ENCODE measurements around the gene CEACAM19. TPM values are rescaled to one million over a fixed set of nuclear protein-coding genes. Genes with fewer than 3 reads are reported as not detected.
A peak's percentile ranks its signal among the peaks of the same experiment; 100 is the strongest.

Gene CEACAM19
- total and polyA plus RNA-seq, 2 of the 13 experiments (the other 11 are each of a cell fraction or from before 2014, with no cell fraction given): 1.3 to 4.0 TPM

DNA sequence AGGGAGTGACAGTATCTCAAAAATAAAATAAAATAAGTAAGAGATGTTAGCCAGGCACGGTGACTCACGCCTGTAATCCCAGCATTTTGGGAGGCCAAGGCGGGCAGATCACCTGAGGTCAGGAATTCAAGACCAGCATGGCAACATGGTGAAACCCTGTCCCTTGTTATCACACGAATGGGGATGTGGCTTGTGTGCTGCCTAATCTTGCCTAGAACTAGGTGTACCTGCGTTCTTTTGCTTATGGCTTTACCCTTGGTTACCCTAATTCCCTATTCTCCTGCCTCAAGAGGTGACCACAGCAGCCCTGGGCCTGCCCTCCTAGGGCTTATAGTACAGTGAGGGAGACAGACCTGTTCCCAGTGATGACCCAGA is 33.9 kb upstream of the CEACAM19 start:
- DNase-seq (ENCODE audit: low spot score) (no peak), ATAC-seq (no peak), FAIRE-seq (no peak)
- H3K4me1 ChIP-seq (ENCODE audit: insufficient read depth, low read length): peaks cover 75% of the 10 kb centered on the region
- 84% methylated on average over 5 of the region's 5 CpGs for WGBS (ENCODE audit: low lambda C conversion rate)
- H3K4me3 ChIP-seq (replicated peaks in 1 of 3; ENCODE audit: insufficient read depth in 1 of 3, low read depth in 2 of 3, low read length in 3 of 3): no peak overlapping the region
- no peak overlapping the region for H3K9ac ChIP-seq (ENCODE audit: insufficient read depth, low read depth, low read length)
- H3K79me2 ChIP-seq (ENCODE audit: insufficient read depth, low read length): no peaks in the 10 kb centered on the region
- no peaks in the 10 kb centered on the region for H3K27me3 ChIP-seq (ENCODE audit: control insufficient read depth in 1 of 2, insufficient read depth in 2 of 2, low read length in 2 of 2)
- H3K9me3 ChIP-seq (ENCODE audit: low read length): no peaks in the 10 kb centered on the region
- H3K4me2 ChIP-seq (ENCODE audit: low read depth, low read length): peak overlapping the region; percentile 53
- ChIA-PET POLR2A (interaction anchor here (1.6 to 3.0 kb wide), 3 partner anchors 22 to 107 kb away, joined by 4 to 68 read pairs (median 8); partner anchors contain the start of gene IGSF23), CTCF (ENCODE audit: low intra/inter-chr PET ratio, low total read pairs) (no interaction called here)
- H3K27ac ChIP-seq (ENCODE audit: extremely low read length, insufficient read depth, low read length): peak overlapping the region; percentile 72
- BruUV-seq (replicated peaks): no TSS peak
- no peaks in the 10 kb centered on the region for H4K20me1 ChIP-seq (ENCODE audit: insufficient read depth, low read length)
- no peak overlapping the region for H2AFZ ChIP-seq (ENCODE audit: low read length)
- intact Hi-C loops (cut with micrococcal nuclease; ENCODE audit: unreplicated experiment): loop anchor here (2.0 kb wide), 1 partner anchor 25 kb away; the partner anchor contains the start of gene IGSF23
- H3K36me3 ChIP-seq (replicated peaks in 1 of 2; ENCODE audit: control insufficient read depth in 1 of 2, insufficient read depth in 2 of 2, low read length in 2 of 2): peaks cover 0 to 3% of the 10 kb centered on the region in 2 experiments; a peak in 1 of 5 replicates
- in situ Hi-C loops (cut with HindIII; ENCODE audit: extremely low pct_ligation_motif_present, low pct_unique_long_range_greater_than_20kb): no loop called here
- TF ChIP-seq U2AF2 (IDR thresholded peaks at IDR 0.05; ENCODE audit: low read depth, low read length) (no peak), ZNF274 (CRISPR knock-in tag; IDR thresholded peaks at IDR 0.05) (no peak), ZNF317 (CRISPR knock-in tag; IDR thresholded peaks at IDR 0.05) (0 out of 2 replicates have a peak, but pooled peaks have one; percentile 4), SMYD3 (CRISPR knock-in tag; IDR thresholded peaks at IDR 0.05) (no peak), ZNF782 (CRISPR knock-in tag; IDR thresholded peaks at IDR 0.05; ENCODE audit: borderline replicate concordance) (no peak), ZNF121 (CRISPR knock-in tag; IDR thresholded peaks at IDR 0.05) (0 out of 2 replicates have a peak, but pooled peaks have one; percentile 3), TBX2 (CRISPR knock-in tag; IDR thresholded peaks at IDR 0.05; ENCODE audit: borderline replicate concordance) (no peak), MAF1 (CRISPR knock-in tag; IDR thresholded peaks at IDR 0.05; ENCODE audit: borderline replicate concordance) (no peak), NFYC (CRISPR knock-in tag; IDR thresholded peaks at IDR 0.05) (no peak), SMAD9 (CRISPR knock-in tag; IDR thresholded peaks at IDR 0.05) (no peak), ZNF329 (CRISPR knock-in tag; IDR thresholded peaks at IDR 0.05; ENCODE audit: low read depth) (no peak), ZNF10 (CRISPR knock-in tag; IDR thresholded peaks at IDR 0.05; ENCODE audit: borderline replicate concordance, low read depth) (no peak), ARNT2 (CRISPR knock-in tag; IDR thresholded peaks at IDR 0.05; ENCODE audit: low read depth) (no peak), DNMT1 (CRISPR knock-in tag; IDR thresholded peaks at IDR 0.05) (no peak), RORA (CRISPR knock-in tag; IDR thresholded peaks at IDR 0.05) (no peak), ZNF253 (CRISPR knock-in tag; IDR thresholded peaks at IDR 0.05; ENCODE audit: borderline replicate concordance) (no peak)
- TF ChIP-seq, protein P1, sequence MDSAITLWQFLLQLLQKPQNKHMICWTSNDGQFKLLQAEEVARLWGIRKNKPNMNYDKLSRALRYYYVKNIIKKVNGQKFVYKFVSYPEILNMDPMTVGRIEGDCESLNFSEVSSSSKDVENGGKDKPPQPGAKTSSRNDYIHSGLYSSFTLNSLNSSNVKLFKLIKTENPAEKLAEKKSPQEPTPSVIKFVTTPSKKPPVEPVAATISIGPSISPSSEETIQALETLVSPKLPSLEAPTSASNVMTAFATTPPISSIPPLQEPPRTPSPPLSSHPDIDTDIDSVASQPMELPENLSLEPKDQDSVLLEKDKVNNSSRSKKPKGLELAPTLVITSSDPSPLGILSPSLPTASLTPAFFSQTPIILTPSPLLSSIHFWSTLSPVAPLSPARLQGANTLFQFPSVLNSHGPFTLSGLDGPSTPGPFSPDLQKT (CRISPR knock-in tag; IDR thresholded peaks at IDR 0.05; ENCODE audit: borderline replicate concordance): no peak
- TF ChIP-seq, protein P2, sequence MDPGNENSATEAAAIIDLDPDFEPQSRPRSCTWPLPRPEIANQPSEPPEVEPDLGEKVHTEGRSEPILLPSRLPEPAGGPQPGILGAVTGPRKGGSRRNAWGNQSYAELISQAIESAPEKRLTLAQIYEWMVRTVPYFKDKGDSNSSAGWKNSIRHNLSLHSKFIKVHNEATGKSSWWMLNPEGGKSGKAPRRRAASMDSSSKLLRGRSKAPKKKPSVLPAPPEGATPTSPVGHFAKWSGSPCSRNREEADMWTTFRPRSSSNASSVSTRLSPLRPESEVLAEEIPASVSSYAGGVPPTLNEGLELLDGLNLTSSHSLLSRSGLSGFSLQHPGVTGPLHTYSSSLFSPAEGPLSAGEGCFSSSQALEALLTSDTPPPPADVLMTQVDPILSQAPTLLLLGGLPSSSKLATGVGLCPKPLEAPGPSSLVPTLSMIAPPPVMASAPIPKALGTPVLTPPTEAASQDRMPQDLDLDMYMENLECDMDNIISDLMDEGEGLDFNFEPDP (CRISPR knock-in tag; conservative IDR thresholded peaks at IDR 0.05): 0 out of 2 replicates have a peak, but pooled peaks have one; percentile 68
- TF ChIP-seq, protein P3, sequence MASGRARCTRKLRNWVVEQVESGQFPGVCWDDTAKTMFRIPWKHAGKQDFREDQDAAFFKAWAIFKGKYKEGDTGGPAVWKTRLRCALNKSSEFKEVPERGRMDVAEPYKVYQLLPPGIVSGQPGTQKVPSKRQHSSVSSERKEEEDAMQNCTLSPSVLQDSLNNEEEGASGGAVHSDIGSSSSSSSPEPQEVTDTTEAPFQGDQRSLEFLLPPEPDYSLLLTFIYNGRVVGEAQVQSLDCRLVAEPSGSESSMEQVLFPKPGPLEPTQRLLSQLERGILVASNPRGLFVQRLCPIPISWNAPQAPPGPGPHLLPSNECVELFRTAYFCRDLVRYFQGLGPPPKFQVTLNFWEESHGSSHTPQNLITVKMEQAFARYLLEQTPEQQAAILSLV (CRISPR knock-in tag; IDR thresholded peaks at IDR 0.05; ENCODE audit: borderline replicate concordance): no peak
- TF ChIP-seq, protein P4, sequence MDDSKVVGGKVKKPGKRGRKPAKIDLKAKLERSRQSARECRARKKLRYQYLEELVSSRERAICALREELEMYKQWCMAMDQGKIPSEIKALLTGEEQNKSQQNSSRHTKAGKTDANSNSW (CRISPR knock-in tag; IDR thresholded peaks at IDR 0.05; ENCODE audit: borderline replicate concordance): no peak
